Inflammatory macrophage treated with lipopolysaccharide for 4 hours (primary cell): ENCODE data around the gene RSPH9.

Source experiments
- DNase-seq: peaks from one replicate; pipeline ENCODE4 v3.0.0-alpha.2; 2020

RSPH9 gene

GRCh38 chr6:43714311-43715055 is 69.6 kb downstream of the RSPH9 start:
- DNase-seq = no peak

- DNase-seq = no peak
Measured at GRCh38 chr6:43715056-43715788, 70.4 kb downstream of the RSPH9 start.

GRCh38 chr6:43716099-43716498 is 71.3 kb downstream of the RSPH9 start:
- DNase-seq = no peak

- no peak for DNase-seq
Measured at GRCh38 chr6:43717389-43717788, 72.6 kb downstream of the RSPH9 start.

- no peak for DNase-seq
Measured at GRCh38 chr6:43717822-43718221, 73.0 kb downstream of the RSPH9 start.

- no peak for DNase-seq
Measured at GRCh38 chr6:43718387-43719105, 73.7 kb downstream of the RSPH9 start.

GRCh38 chr6:43719511-43719910 is 74.7 kb downstream of the RSPH9 start:
- no peak for DNase-seq

- no peak for DNase-seq
Measured at GRCh38 chr6:43720999-43721398, 76.2 kb downstream of the RSPH9 start.
